ENCODE results near the gene ZNF532.

DNA sequence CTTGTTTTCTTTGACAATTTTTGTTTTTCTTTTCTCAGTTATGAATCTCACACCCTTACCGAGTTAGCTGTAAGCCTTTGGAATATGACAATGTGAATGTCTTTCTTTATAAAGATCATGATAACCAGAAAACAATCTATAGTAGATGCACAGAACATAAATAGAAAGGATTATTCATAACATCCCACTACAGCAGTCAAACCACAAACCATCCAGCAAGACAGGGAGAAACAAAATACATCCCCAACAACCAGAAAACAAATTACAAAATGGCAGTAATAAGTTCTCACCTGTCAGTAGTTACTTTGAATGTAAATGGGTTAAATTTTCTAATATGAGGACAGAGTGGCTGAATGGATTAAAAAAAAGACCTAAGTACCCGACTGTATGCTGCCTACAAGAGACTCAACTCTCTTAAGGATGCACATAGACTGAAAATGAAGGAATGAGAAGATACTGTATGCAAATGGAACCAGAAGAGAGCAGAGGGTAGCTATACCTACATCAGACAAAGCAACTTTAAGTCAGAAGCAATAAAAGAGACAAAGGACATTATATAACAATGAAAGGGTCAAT lies 124.6 kb downstream of the ZNF532 start:
- TF ChIP-seq CTCF (IDR thresholded peaks at IDR 0.05; ENCODE audit: low read length) (no peak), EZH2phosphoT487 (IDR thresholded peaks at IDR 0.05; ENCODE audit: low read length) (no peak)
